ENCODE measurements around the gene CFC1B.
A peak's percentile ranks its signal among the peaks of the same experiment; 100 is the strongest.
"Not testable (repeated sequence)": the region's sequence is repeated elsewhere in the genome, so short reads cannot be mapped to it uniquely, and the experiment has no call there.

The CFC1B gene

DNA sequence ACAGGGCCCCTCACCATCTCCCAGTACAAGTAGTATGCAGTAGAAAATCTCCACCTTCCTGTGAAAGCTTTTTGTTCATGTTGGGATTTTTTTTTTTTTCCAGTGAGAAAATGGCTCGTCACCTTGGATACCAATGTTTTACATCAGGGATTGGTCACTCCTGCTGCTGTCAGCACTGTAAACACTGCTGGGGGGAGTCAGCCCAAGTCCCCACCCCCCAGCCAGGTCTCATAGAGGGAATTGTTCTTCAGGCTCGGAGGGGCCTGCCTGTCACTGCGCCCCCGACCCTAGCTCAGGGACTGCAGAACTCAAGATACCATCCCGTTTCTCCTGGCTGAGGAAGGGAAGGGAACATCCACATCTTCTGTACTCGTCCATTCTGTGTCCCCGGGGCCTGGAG is at the start of gene CFC1B:
TSS of gene CFC1B (plus strand) at position 231 of the 400 bp plus-strand sequence. CDS start 263 bp downstream, outside the sequence.
- FAIRE-seq; DNase-seq (ENCODE audit: extremely low spot score, insufficient read length, low read depth): not testable (repeated sequence)

DNA sequence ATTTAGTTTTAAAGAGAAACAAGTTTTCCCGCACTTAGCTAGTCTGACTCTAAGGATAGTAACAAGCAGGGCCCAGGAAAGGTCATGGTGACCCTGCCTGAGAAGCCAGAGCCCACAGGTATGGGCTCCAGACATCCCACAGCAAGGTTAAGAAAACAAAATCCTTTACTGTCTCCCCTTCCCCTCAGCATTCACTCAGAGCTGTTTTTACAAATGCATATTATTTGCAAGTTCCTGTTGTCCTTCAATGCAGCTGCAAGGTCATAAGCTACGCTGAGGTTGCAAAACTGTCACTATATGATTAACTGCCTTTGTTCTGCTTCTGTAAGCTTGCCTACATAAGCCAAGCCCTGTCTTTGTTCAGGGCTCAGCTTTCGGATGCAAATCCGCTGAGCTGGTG is 29.9 kb upstream of the CFC1B start:
- FAIRE-seq; DNase-seq (ENCODE audit: extremely low spot score, insufficient read length, low read depth): not testable (repeated sequence)

DNA sequence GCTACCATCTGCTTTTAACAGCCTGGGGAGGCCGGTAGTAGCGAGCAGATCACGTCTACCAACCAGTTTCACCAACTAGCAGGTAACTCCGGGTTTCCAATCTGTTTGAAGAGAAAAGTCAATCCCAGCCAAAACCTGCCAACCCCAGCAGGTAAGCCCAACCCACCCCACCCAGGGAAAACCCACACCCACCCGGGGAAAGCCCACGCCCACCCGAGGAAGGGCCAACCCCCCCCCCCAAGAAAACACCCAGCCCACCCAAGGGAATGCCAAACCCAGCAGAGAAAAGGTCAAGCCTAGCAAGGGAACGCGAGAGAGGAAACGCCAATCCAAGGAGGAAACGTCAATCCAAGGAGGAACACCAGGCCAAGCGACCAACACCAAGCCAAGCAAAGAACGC is 11.8 kb upstream of the CFC1B start, which contains the start of gene POTEI:
TSS of gene POTEI (minus strand) at position 101 of the 400 bp plus-strand sequence. CDS start at position 8, 93 bp downstream.
- not testable (repeated sequence) for FAIRE-seq; DNase-seq (ENCODE audit: extremely low spot score, insufficient read length, low read depth)

DNA sequence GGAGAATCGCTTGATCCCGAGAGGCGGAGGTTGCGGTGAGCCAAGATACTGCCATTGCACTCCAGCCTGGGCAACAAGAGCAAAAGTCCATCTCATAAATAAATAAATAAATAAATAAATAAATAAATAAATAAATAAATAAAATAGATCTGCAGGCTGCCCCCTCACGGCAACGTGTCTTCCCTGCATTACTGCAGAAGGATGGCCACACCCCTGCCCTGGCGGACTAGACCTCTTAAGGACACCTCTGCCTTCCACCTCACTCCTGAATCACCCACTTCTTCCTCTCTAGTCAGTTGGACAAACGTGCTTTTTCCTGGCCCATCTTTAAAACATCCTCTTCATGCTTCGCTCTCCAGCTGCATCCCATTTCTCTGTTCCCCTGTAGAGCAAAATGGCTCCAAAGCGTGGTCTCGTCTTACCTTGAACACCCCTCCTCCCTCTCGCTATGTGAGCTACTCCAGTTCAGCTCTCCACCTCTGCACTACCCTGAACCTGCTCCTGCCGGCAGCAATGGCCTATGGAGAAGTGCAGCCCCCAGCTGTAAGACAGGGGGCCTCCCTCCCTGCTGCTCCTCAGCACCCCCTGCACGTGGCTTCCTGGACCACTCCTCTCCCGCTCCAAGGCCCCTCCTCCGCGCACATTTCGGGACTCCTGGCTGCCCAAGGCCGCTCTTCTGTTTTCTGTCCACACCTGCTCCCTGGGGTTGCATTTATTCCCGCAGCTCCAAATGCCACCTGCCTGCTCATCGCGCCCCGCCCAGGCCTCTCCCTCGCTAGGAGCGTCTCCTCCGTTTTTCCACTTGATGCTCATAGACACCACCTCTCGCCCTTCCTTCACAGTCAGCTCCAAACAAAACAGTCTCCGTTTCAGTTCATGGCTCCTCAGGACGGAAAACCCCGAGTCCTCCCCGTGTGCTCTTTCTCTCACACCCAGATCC is 9.9 kb upstream of the CFC1B start:
- not testable (repeated sequence) for FAIRE-seq

DNA sequence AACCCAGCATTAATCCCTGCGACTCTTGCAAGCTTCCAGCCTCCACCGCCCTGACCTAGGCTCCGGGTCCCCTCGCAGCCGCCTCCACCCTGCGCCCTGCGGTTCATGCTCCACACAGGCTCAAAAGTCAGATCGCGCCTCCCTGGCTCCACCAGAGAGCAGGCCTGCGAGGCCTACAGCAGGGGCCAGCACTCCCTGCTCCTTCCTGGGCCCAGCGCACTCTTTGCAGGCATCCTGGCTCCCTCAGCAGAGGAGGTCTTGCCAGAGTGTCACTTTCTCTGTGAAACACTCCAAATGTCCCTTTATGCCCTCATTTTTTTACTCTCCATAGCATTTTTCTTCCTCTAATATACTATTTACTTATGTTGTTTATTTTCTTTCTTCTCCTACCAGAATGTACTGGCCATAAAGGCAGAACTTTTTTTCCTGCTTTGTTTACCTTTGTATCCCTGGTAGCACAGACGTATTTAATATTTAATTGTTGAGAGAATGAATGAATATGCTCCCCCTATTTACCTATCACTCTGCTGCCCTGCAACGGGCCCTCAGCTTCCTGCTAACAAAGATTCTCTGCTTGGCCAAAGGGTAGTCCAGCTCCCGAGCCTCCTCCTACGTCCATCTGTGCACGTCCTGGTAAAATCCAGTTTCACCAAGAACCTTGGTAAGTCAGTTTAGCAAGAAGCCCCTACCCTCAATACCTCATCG is 9.1 kb upstream of the CFC1B start:
- DNase-seq (ENCODE audit: extremely low spot score, insufficient read length, low read depth); FAIRE-seq: not testable (repeated sequence)

More for the DNA sequence above, 9.9 kb upstream of the CFC1B start:
- DNase-seq (ENCODE audit: extremely low spot score, insufficient read length, low read depth) = not testable (repeated sequence)

DNA sequence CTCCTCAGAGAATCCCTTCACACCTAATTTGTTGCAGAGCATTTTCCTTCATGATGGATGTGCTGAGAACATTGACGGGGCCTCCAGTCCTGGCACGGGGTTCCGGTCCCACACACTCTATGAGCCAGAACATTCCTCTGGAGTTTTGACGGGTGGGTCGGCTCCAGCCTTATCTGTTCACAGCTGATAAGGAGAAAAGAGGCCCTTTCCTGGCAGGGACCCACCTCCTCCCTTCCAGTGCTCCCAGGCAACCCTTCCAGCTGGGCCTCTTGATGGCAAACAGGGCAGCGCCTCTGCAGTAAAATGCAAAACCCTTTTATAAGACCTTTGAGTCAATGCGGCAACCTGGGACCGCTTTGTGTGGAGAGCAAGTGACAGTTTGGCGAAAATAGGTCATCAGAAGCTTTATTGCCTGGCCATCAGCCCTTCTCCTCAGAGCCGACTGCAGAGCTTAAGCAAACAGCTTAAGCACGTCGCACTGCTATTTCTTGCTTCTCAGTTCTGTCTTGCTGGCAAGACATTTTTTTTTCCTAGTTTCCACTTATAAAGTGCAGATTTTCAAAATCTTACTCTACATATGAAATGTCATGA is 2.4 kb upstream of the CFC1B start:
- FAIRE-seq; DNase-seq (ENCODE audit: extremely low spot score, insufficient read length, low read depth): not testable (repeated sequence)

DNA sequence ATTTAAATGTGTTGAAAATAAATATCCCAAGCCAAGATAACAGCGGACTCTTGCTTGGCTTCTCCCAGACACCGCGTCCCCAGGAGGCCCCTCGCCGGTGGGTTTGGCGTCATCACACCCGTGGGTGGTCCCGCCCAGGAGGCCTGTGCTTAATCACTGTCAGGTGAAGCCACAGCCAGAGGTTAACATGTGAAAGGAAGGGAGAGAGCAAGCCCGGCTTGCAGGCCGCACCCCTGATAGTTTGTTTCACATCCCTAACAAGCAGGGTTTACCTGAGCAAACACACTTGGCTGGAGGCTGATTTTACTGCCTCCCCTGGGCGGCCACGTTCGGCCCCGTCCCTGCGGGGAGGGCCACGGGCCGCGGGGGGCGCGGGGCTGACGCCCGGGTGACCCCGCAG is 1.4 kb downstream of the CFC1B start:
- FAIRE-seq = not testable (repeated sequence)

DNA sequence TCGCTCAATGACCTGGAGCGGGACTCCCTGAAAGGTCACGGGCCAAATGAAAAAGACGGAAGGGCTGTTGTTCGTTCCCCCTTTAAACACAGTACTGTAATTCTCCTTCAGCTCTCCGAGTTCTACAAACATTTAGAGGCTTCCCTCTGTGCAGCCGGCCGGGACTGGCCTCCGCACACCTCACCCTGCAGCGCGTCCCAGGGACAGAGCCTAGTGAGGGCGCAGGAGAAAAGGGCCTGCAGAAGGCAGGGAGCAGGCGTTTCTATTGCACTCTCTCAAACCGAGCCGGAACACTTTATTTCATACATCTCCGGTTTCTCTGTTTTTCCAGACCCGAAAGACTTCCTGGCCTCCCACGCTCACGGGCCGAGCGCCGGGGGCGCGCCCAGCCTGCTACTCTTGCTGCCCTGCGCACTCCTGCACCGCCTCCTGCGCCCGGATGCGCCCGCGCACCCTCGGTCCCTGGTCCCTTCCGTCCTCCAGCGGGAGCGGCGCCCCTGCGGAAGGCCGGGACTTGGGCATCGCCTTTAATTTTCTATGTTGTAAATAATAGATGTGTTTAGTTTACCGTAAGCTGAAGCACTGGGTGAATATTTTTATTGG is 6.4 kb downstream of the CFC1B start:
- not testable (repeated sequence) for DNase-seq (ENCODE audit: extremely low spot score, insufficient read length, low read depth); FAIRE-seq

More for the DNA sequence above, 1.4 kb downstream of the CFC1B start:
- DNase-seq (ENCODE audit: extremely low spot score, insufficient read length, low read depth) = not testable (repeated sequence)

DNA sequence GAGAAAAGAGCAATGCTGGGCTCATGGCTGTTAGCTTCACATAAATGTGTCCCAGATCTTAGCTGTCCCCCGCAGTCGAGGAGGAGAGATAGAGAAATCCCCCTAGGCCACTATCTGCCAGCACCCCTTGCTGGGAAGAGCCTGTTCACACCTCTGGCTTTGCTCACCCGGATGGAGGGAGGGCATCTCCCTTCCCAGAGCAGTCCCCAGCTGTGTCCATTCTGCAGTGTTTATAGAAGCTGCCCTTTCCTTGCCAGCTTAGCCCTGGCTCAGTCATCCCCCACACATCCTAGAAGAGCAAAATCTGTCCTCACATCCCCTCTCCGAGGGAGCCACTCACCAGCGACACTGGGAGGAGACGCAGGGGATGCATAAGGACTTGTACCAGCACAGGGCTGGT is 8.5 kb downstream of the CFC1B start:
- FAIRE-seq; DNase-seq (ENCODE audit: extremely low spot score, insufficient read length, low read depth): not testable (repeated sequence)

DNA sequence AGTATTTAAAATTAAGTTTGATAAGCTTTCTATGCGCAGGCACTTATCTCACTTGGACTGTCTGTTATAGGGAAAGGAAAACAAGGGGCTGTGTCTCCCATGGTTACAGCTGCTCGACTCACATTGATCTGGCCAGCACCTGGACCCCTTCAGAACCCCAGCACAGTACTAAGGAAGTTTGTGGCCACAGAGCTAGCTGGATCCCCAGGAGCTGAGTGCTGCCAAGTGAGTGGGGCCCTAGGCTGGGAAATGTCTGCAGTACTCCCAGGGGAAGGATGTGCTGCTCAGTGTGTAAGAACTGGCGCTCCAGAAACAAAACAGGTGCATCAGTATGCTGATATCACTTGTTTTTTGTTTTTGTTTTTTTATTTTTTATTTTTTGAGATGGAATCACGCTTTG is 9.2 kb downstream of the CFC1B start:
- not testable (repeated sequence) for DNase-seq (ENCODE audit: extremely low spot score, insufficient read length, low read depth); FAIRE-seq

DNA sequence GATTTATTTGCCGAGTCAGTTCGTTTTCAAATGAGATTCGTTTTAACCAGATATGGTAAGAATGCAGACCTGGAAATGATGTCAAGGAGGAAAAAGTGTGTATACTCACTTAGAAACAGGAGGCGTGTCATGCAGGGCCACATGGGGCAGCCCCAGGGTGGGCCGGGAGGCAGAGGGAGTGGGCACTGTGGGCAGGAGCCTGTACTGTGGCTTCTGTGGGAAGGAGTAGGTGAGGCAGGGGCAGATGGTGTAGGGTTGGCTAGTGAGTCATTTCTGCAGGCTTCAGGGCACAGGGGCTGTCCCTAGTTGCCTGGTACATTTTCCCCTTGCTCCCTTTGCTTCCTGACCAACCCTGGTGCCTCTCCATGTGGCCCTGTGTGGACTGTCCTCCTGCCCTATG is 10.2 kb downstream of the CFC1B start:
- peak; percentile 71 for FAIRE-seq
- not testable (repeated sequence) for DNase-seq (ENCODE audit: extremely low spot score, insufficient read length, low read depth)

DNA sequence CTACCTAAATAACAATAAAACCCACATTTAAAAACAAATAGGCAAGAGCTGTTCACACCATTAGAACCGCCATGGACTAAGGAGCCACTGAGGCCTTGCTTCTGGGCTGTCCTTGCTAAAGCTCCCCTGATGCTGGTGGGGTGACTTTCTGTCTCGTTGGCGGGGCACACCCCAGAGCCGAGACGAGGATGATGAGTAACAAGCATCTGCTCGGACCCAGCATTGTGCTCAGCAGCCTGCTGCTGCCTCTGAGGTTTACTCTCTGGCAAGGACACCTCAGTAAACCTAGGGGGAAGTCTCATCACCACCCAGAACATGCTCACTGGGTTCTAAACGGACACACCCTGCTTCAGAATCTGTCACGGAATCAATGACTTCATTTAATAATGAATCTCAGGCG is 10.7 kb downstream of the CFC1B start:
- FAIRE-seq; DNase-seq (ENCODE audit: extremely low spot score, insufficient read length, low read depth): not testable (repeated sequence)

DNA sequence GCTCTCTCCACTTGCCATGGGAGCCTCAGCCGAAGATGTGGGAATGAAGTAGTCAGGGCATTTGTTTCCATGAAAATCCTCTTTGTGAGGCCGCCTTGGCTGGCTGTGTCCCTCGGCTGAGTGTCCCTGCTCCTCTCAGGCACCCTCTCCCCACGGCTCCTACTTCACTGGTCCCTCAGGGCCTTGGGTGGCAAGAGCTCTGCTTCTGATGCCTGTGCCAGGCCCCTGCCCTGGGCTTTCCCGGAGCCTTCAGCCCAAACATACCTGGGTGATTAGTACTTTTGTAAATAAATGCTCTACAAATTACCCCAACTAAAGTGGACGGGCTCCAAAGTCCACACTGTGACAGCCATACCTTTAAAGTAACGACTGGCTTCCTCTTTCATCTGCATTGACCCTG is 15.6 kb downstream of the CFC1B start:
- DNase-seq (ENCODE audit: extremely low spot score, insufficient read length, low read depth); FAIRE-seq: not testable (repeated sequence)

DNA sequence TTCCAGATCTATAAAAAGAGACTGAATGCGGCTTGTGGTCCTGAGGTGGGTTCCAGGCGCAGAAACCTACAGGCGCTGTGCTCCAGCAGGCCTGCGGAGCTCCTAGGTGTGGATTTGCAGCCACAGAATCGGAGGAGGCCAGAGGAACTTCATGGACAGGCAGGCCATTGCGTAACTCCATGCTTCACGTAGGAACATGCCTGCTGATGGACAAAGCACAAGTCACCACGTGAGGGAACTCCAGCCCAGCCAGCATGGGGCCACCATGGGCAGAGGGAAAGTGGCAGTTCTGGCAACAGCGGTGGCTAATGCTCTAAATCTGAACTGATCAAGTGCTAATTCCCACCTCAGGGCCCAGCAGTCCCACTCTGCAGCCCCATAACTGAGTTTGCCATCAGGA is 17.2 kb downstream of the CFC1B start:
- not testable (repeated sequence) for DNase-seq (ENCODE audit: extremely low spot score, insufficient read length, low read depth); FAIRE-seq

DNA sequence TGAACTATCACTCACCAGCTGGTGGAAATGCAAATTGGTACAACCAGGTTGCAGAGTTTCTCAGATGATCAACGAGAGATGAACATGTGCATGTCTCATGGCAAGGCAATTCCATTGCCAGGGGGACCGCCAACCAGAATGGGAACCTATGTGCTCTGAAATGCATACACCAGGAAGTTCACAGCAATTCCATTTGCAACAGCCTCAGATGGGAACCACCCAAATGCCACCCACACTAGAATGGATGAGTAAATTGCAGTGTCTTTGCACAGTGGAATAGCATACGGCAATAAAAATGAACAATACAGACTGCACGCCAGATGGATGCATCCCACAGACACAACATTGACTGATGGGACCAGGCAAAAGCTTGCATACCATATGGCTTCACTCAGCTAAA is 21.8 kb downstream of the CFC1B start:
- not testable (repeated sequence) for DNase-seq (ENCODE audit: extremely low spot score, insufficient read length, low read depth); FAIRE-seq

DNA sequence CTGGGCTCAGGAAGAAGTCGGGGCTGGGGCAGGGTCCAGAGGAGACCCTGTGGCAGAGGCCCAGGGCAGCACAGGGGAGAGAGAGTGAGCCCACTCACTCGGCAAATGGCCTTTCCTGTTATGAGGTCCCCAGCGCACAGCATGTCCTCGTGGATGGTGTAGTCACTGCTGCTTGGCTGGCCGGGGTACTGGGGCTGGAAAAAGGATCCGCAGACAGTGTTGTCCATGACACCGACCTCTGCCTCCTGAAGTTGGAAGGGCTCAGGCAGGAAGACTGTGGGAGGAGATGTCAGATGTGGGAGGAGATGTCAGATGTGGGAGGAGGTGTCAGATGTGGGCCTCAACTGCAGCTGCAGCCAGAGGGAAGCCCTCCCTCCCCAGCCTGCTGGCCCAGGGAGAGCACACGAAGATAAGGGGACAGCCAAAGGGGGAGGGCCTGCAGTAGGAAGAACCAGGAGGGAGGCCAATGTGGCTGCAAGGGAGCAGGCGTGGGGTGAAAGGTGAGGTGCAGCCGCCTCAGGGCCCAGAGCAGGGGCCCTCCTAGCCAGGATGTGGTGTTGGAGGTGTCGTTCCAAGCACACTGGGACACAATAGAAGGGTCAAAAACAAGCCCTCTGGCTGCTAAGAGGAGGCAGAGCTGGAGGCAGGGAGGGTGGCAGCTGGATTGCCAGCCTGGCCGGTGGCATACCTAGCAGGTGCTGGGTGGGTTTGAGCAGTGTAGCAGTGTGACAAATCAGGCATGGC is 22.9 kb downstream of the CFC1B start:
- not testable (repeated sequence) for FAIRE-seq; DNase-seq (ENCODE audit: extremely low spot score, insufficient read length, low read depth)

DNA sequence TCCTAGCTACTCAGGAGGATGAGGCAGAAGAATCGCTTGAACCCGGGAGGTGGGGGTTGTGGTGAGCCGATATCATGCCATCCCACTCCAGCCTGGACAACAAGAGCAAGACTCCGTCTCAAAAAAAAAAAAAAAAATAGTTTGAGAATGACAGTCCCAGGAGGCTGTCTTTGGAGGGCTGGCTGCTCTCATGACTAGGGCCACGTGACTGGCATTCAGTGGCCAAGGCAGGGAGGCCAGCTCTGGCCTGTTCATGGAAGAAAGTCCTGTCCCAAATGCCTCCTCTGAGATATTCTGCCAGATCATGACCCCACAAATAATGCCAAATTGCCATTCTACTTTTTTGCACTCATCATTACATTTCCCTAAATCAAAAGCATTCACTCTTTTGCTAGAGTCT is 24.0 kb downstream of the CFC1B start:
- FAIRE-seq; DNase-seq (ENCODE audit: extremely low spot score, insufficient read length, low read depth): not testable (repeated sequence)

DNA sequence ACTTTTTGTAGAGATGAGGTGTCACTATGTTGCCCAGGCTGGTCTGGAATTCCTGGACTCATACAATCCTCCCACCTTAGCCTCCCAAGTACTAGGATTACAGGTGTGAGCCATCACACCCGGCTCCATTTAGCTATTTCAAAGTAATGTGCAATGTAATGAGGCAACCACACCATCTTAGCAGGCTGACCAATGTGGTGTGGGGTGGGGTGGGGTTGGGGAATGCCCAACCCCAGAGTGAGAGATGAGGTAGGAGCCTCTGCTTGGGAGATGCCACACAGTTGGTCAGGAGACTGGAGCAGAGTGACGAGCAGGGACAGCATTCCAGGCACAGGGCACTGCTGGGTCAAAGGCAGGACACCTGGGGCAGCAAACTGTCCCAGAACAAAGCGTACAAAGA is 27.4 kb downstream of the CFC1B start:
- FAIRE-seq; DNase-seq (ENCODE audit: extremely low spot score, insufficient read length, low read depth): not testable (repeated sequence)

DNA sequence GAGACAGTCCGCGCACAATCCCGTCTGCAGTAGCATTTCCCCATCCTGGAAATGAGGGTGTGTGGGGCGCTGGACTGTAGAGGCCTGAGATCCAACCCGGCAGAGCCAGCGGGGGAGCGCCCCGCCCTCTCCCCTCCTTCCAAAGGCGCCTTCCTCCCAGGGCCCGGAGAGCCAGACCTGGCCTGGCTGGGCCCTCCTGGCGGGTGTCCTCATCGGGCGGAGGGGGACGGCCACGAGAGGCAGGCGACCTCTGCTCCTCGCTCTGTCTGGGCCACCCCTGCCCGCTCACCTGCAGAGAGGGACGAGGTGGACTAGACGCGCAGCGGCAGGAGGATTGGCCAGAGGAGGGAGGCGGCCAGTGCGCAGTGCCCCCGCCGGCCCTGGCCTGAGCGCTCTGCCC is 28.5 kb downstream of the CFC1B start:
- not testable (repeated sequence) for FAIRE-seq; DNase-seq (ENCODE audit: extremely low spot score, insufficient read length, low read depth)
